GM21528 (cell line): Measurements from ENCODE around the gene DDX51.
"Not testable (repeated sequence)": the region's sequence is repeated elsewhere in the genome, so short reads cannot be mapped to it uniquely, and the experiment has no call there.

Experiments used
- ATAC-seq: cut with Tn5 transposase; IDR thresholded peaks from one replicate; pipeline ENCODE4 v1.9.1; 2021; ENCODE audit warnings: mild to moderate bottlenecking, moderate library complexity; ENCODE audit not compliant: unreplicated experiment, low FRiP score

Gene DDX51

GRCh38 chr12:132143336-132144071 lies 615 bp downstream of the DDX51 start:
- ATAC-seq, result peak; percentile 32

DNA sequence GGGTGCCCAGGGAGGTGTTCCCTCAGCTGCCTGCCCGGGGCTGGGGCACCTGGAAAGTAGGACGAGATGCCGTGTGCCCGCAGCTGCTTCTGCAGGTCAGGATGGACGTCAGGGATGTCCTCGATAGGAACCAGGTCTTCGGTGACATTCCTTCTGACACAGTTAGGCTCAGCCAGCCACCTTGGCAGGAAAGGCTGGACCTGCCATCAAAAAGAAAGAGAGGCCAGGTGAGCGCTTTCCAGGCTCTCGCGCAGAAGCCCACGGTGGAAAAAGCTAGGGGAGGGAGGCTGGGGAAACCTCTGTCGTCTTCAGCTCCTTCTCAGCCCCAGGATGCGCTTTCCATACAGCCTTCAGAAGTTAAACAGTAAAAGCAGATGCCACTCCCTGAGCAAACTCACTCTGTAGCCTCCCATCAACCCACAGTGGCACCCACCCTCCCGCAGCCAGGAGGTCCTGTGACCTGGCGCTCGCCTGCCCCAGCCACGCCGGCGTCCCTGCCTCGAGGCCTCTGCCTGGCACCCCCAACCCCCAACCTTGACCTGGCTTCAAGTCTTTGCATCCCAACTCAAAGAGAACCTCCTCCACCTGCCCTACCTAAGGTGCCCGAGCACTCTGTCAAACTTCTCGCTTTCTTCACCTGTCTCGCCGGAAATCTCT lies 1.3 kb downstream of the DDX51 start:
- ATAC-seq, result no peak

DNA sequence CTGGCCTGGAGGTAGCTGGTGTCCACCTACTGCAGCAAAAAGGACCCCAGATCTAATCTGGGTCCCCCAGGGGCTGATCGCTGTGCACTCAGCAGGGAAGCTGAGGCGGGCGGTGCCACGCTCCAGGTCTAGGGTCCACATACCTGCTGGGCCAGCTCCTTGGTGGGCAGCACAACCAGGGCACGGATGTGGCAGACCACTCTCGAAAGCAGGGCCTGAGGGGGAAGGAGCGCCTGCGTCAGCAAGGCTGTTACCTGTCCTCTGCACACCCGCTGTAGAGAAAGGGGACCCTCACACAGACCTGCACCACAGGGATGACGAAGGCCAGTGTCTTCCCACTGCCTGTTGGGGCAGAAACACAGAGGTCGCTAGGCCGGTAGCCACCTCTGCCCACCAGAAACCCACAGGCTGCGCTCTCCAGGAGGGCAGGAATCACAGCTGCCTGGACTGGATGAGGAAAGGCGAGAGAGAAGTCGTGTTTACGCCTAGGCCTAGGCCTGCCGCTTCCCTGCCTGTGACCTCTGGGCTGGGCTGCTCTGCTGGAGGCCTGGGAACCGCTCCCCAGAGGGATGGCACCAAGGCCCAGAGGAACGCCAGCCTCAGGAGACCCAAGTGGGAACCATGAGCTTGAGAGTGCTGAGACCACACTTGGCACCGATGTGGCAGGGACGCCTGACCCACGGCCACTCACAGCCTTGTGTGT lies 2.0 kb downstream of the DDX51 start:
- no peak for ATAC-seq

GRCh38 chr12:132140918-132141841 lies 2.9 kb downstream of the DDX51 start:
- ATAC-seq, result no peak

- ATAC-seq, result no peak
These were observed 3.6 kb downstream of the DDX51 start for GRCh38 chr12:132140501-132140900.

- ATAC-seq, result no peak
These were observed 4.2 kb downstream of the DDX51 start for GRCh38 chr12:132139912-132140311.

DNA sequence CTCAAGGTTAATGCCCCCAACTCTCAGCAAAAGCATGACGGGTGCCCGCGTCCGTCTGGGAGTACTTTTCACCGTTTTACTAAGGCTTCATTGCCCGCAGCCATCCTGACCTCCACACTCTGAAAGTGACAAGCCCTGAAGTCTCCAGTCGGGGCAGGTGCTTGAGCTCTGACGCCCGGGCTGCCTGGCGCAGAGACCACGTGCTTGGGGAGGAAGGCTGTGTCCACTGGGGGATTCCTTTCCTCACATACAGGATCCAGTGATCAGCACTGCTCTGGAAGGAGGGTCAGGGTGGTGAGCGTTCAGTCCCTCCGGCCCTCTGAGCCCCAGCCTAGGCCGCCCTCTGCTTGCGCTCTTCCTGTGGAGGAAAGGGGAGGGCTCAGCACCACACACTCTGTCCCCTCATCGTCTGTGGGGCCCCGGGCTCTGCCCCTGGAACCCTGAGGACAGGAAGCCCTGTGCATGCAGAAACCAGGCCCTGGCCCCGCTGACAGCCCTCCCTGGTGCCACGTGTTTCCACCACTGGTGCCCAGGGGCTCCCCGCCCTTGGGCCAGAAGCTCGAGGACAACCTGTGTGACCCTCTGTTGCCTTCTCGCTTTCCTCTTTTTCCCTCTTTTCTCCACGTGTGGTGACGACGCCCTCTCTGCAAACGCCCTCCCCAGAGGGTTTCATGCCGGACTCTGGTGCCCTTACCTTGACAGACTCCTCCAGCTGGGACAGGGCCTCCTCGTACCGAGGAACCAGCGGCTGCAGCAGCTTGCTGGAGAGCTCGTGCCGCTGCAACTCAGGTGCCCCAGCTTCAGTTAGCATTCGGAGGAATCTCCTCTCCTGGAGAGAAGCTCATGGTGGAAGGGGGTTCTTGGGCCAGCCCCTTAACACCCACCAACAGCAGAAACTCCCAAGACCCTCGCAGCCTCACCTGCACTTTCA lies 4.9 kb downstream of the DDX51 start:
- ATAC-seq, result no peak

DNA sequence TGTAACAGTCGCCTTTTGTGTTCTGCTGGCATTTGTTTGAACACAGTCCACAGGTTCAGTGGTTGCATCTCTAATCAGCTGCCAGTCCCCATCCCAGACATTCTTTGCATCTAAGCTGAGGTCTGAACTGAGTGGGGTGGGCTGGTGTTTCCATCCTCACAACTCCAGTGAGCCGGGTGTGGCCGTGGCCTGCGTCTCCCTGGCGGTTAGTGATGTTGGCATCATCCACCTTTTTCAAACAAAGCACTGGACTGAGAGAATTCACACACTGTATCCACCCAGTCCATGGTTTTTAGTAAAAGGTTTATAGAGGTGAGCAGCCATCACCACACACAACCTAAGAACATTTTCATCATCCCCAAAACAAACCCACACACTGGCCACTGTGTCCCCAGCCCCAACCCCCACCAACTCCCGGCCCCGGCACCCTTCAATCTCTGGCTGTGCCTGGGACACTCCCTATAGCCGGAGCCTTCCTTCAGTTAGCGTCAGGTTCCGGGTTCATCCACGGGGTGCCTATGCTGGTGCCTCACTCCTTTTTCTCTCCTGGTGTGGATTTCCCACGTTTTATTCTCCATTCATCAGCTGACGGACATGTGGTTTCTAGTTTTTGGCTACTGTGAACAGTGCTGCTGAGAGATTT lies 6.5 kb downstream of the DDX51 start:
- no peak for ATAC-seq

DNA sequence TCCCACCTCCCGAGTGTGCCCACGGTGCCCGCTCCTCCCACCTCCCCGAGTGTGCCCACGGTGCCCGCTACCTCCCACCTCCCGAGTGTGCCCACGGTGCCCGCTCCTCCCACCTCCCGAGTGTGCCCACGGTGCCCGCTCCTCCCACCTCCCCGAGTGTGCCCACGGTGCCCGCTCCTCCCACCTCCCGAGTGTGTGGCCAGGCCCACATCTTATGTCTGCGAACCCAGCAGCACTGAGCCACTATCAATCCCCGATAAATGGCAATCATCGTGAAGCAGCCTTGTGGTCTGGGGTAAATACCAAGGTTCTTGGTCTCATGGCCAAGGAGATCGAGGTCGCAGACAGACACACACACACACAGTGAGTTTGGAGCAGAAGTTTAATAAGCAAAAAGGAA lies 7.9 kb downstream of the DDX51 start:
- not testable (repeated sequence) for ATAC-seq

DNA sequence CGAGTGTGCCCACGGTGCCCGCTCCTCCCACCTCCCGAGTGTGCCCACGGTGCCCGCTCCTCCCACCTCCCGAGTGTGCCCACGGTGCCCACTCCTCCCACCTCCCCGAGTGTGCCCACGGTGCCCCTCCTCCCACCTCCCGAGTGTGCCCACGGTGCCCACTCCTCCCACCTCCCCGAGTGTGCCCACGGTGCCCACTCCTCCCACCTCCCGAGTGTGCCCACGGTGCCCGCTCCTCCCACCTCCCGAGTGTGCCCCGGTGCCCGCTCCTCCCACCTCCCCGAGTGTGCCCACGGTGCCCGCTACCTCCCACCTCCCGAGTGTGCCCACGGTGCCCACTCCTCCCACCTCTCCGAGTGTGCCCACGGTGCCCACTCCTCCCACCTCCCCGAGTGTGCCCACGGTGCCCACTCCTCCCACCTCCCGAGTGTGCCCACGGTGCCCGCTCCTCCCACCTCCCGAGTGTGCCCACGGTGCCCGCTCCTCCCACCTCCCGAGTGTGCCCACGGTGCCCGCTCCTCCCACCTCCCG lies 9.4 kb downstream of the DDX51 start:
- ATAC-seq, result not testable (repeated sequence)

DNA sequence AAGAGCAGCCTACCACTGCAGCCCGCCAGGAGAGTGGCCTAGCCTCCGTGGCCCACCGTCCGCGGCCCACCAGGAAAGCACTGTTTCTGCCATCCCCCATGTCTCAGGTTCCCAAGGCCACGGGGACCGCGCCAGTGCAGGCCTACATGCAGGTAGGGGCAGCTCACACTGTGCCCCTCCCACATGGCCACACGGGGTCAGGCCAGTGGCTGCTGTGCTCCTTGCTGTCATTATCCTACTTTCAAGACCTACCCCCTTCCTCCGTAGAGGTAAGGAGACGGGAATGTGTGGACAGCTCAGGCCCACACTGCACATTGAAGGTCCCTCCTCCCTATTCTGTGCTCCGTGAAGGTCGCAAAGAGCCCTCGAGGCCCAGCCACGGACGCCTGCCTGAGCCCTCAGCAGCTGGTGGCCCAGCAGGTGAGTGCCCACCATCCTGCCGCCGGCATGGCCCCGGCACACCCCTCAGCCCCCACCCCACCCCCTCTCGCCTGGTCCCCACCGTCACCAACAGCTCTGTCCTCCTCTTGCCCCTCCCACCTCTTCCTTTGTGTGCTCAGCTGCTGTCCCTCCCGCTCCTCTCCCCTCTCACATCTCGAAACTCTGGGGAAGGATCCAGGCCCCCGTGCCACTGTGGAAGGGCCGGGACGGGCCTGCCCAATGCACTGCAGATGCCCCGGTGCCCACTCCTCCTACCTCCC lies 10.0 kb downstream of the DDX51 start:
- no peak for ATAC-seq

DNA sequence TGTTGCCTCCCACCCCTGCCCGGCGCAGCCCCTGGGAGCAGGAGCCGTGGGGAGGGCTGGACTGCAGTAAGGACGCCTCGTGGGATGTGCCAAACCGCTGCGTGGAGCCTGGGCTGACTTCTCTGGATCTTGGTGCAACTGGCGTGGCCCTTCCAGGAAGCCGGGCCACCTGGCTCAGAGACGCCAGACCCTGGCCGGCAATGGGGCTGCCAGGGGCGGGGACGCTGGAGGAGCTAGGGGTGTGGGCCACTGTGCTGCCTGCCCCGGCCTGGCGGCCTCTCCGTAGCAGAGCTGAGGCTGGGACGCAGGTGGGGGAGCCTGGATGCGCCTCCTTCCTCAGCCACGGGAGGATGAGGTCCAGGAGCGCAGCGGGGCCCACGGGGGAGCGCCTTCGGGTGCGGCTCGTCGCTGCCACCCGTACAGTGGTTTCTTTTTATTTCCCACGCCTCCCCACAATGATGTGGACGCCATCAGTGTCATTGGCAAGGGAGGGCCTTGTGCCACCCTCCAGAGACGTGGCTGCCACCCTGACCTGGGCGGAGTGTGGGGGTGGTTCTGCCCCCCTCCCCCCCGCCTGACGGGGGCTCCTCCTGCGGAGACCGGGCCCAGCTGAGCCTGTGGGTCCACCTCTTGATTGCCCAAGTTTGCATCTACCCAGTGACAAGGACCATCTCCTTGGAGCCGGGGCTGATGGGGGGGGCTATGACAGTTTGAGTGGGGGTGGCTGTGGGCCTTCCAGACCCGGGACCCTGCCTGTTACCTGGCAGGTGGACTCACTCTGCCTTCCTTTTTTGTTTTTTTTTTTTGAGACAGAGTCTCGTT lies 11.3 kb downstream of the DDX51 start:
- ATAC-seq, result no peak

GRCh38 chr12:132131952-132132351 lies 12.2 kb downstream of the DDX51 start:
- no peak for ATAC-seq

GRCh38 chr12:132131229-132131628 lies 12.9 kb downstream of the DDX51 start:
- no peak for ATAC-seq

GRCh38 chr12:132130690-132131089 lies 13.4 kb downstream of the DDX51 start:
- ATAC-seq, result no peak

DNA sequence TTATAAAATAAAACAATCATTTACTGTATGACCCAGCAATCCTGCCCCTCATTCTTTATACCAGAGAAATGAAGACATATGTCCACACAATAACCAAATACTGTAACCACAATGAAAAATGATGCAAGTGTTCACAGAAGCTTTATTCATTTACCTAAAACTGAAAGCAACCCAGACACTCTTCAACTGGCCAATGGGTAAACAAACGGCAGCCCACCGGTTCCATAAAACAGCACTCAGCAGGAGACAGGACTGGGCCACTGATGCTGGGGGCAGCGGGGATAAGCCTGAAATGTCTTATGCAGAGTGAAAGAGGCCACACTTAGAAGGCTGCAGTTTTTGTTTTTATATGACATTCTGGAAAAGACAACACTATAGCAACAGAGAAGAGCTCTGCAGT lies 15.1 kb downstream of the DDX51 start:
- ATAC-seq, result no peak

DNA sequence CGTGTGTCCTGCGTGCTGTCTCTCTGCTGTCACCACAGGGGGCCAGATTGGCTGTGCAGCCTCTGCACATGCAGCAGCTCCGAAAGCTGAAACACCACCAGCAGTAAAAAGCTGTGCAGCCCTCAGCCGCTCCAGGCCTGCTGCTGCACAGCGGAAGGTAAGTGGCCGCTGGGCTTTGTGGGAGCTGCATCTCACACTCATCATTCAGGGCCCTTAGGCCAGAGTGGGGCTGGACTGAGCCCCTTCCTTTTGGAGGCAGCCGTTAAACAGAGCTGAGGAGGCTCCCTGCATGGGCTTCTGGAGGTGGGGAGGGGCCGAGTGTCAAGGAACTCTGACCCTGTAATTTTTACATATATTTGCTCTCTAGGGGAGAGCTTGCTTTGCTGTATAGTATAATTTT lies 17.1 kb downstream of the DDX51 start:
- ATAC-seq, result no peak
